IPS-20b (cell line): ENCODE data around the gene PNKD.
"Not testable (repeated sequence)": the region's sequence is repeated elsewhere in the genome, so short reads cannot be mapped to it uniquely, and the experiment has no call there.

Source experiments
- H3K27ac ChIP-seq: one replicate; pipeline ENCODE4 v1.5.1; 2013; ENCODE audit warnings: low read length
- H3K27me3 ChIP-seq: 2 replicates; pipeline ENCODE4 v1.6.1; 2013; ENCODE audit warnings: mild to moderate bottlenecking, low read length, inconsistent platforms; ENCODE audit not compliant: insufficient read depth
- H3K36me3 ChIP-seq: 2 replicates; pipeline ENCODE4 v1.6.1; 2013; ENCODE audit warnings: low read depth, mild to moderate bottlenecking, inconsistent platforms, low read length, moderate library complexity; ENCODE audit not compliant: insufficient read depth
- H3K4me1 ChIP-seq: 2 replicates; pipeline ENCODE4 v1.6.1; 2013; ENCODE audit warnings: mild to moderate bottlenecking, control low read depth, inconsistent platforms, low read length, moderate library complexity; ENCODE audit not compliant: insufficient read depth
- H3K4me3 ChIP-seq: 2 replicates; pipeline ENCODE4 v1.5.1; 2013; ENCODE audit warnings: mild to moderate bottlenecking, low read length, inconsistent platforms
- H3K9ac ChIP-seq: 2 replicates; pipeline ENCODE4 v1.6.1; 2013; ENCODE audit warnings: low read depth, mild to moderate bottlenecking, inconsistent platforms, low read length, moderate library complexity
- H3K9me3 ChIP-seq: 2 replicates; pipeline ENCODE4 v1.6.1; 2013; ENCODE audit warnings: mild to moderate bottlenecking, low read depth, low read length, inconsistent platforms; ENCODE audit not compliant: insufficient read depth

Gene PNKD

GRCh38 chr2:218266316-218266979 is 3.9 kb upstream of the PNKD start:
- H3K9ac ChIP-seq, result no peak overlapping the region
- no peak overlapping the region for H3K27ac ChIP-seq
- no peaks in the 10 kb centered on the region for H3K9me3 ChIP-seq
- H3K27me3 ChIP-seq, result no peaks in the 10 kb centered on the region
- H3K4me1 ChIP-seq, result peaks cover 13% of the 10 kb centered on the region
- no peak overlapping the region for H3K4me3 ChIP-seq
- peaks cover 45% of the 10 kb centered on the region for H3K36me3 ChIP-seq

GRCh38 chr2:218267259-218267658 is 3.1 kb upstream of the PNKD start:
- Histone ChIP-seq H3K4me1 (peaks cover 10% of the 10 kb centered on the region), H3K9me3 (no peaks in the 10 kb centered on the region), H3K36me3 (peaks cover 45% of the 10 kb centered on the region), H3K27me3 (no peaks in the 10 kb centered on the region), H3K27ac (no peak overlapping the region), H3K9ac (no peak overlapping the region), H3K4me3 (no peak overlapping the region)

- H3K27me3 ChIP-seq, result no peaks in the 10 kb centered on the region
- peaks cover 43% of the 10 kb centered on the region for H3K36me3 ChIP-seq
- H3K27ac ChIP-seq, result no peak overlapping the region
- H3K9me3 ChIP-seq, result no peaks in the 10 kb centered on the region
- peak overlapping the region; percentile 87 for H3K9ac ChIP-seq
- H3K4me1 ChIP-seq, result peaks cover 10% of the 10 kb centered on the region
- H3K4me3 ChIP-seq, result peak overlapping the region; percentile 98
Observed at GRCh38 chr2:218270721-218271486, 585 bp downstream of the PNKD start.

- no peak overlapping the region for H3K27ac ChIP-seq
- no peaks in the 10 kb centered on the region for H3K27me3 ChIP-seq
- H3K9ac ChIP-seq, result no peak overlapping the region
- peaks cover 41% of the 10 kb centered on the region for H3K36me3 ChIP-seq
- H3K4me3 ChIP-seq, result peak overlapping the region; percentile 98
- H3K4me1 ChIP-seq, result peaks cover 10% of the 10 kb centered on the region
- no peaks in the 10 kb centered on the region for H3K9me3 ChIP-seq
Observed at GRCh38 chr2:218271487-218271797, 1.1 kb downstream of the PNKD start.

GRCh38 chr2:218271865-218272530 is 1.7 kb downstream of the PNKD start:
- no peak overlapping the region for H3K4me3 ChIP-seq
- peaks cover 10% of the 10 kb centered on the region for H3K4me1 ChIP-seq
- H3K9me3 ChIP-seq, result no peaks in the 10 kb centered on the region
- no peak overlapping the region for H3K9ac ChIP-seq
- H3K27me3 ChIP-seq, result no peaks in the 10 kb centered on the region
- no peak overlapping the region for H3K27ac ChIP-seq
- peaks cover 41% of the 10 kb centered on the region for H3K36me3 ChIP-seq

- no peak overlapping the region for H3K27ac ChIP-seq
- peaks cover 35% of the 10 kb centered on the region for H3K36me3 ChIP-seq
- H3K9ac ChIP-seq, result no peak overlapping the region
Observed at GRCh38 chr2:218272531-218273212, 2.4 kb downstream of the PNKD start.

GRCh38 chr2:218273214-218273907 is 3.0 kb downstream of the PNKD start:
- H3K9ac ChIP-seq, H3K27ac ChIP-seq, H3K4me3 ChIP-seq, H3K9me3 ChIP-seq, H3K27me3 ChIP-seq: not testable (repeated sequence)
- H3K4me1 ChIP-seq, result peaks cover 10% of the 10 kb centered on the region
- peaks cover 38% of the 10 kb centered on the region for H3K36me3 ChIP-seq

More at GRCh38 chr2:218272531-218273212, 2.4 kb downstream of the PNKD start:
- H3K4me1 ChIP-seq, result peaks cover 10% of the 10 kb centered on the region
- no peaks in the 10 kb centered on the region for H3K9me3 ChIP-seq
- no peak overlapping the region for H3K4me3 ChIP-seq
- no peaks in the 10 kb centered on the region for H3K27me3 ChIP-seq

- H3K27me3 ChIP-seq, result no peaks in the 10 kb centered on the region
- H3K4me1 ChIP-seq, result peaks cover 10% of the 10 kb centered on the region
- H3K9ac ChIP-seq, result no peak overlapping the region
- H3K36me3 ChIP-seq, result peaks cover 40% of the 10 kb centered on the region
- H3K9me3 ChIP-seq, result no peaks in the 10 kb centered on the region
- no peak overlapping the region for H3K27ac ChIP-seq
- no peak overlapping the region for H3K4me3 ChIP-seq
Observed at GRCh38 chr2:218273908-218274249, 3.6 kb downstream of the PNKD start.

GRCh38 chr2:218274586-218274985 is 4.3 kb downstream of the PNKD start:
- Histone ChIP-seq H3K27ac (no peak overlapping the region), H3K9ac (no peak overlapping the region), H3K9me3 (no peaks in the 10 kb centered on the region), H3K36me3 (peaks cover 44% of the 10 kb centered on the region), H3K27me3 (no peaks in the 10 kb centered on the region), H3K4me1 (peaks cover 8% of the 10 kb centered on the region), H3K4me3 (no peak overlapping the region)

- Histone ChIP-seq H3K36me3 (peaks cover 48% of the 10 kb centered on the region), H3K4me3 (no peak overlapping the region), H3K4me1 (peaks cover 8% of the 10 kb centered on the region), H3K27me3 (no peaks in the 10 kb centered on the region), H3K9me3 (no peaks in the 10 kb centered on the region), H3K9ac (no peak overlapping the region), H3K27ac (no peak overlapping the region)
Observed at GRCh38 chr2:218275371-218276072, 5.2 kb downstream of the PNKD start.
